Measurements from ENCODE around the gene TNS1.

DNA sequence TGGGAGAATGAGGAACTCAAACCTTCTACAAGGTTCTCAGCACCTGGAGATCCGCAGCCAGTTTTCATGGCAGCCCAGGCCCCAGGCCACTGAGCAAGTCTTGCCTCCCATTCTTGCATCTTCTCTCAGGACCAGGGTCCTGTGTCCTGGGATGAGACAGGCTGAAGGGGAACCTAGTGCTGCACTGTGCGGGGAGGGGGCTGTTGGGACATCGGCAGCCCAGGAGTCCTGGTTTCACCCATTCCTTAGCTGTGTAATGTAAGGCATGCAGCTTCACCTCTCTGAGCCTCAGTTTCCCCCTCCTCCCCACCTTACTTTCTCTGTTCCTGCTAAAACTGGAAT, 43.9 kb downstream of the TNS1 start:
- TF ChIP-seq, protein P1, sequence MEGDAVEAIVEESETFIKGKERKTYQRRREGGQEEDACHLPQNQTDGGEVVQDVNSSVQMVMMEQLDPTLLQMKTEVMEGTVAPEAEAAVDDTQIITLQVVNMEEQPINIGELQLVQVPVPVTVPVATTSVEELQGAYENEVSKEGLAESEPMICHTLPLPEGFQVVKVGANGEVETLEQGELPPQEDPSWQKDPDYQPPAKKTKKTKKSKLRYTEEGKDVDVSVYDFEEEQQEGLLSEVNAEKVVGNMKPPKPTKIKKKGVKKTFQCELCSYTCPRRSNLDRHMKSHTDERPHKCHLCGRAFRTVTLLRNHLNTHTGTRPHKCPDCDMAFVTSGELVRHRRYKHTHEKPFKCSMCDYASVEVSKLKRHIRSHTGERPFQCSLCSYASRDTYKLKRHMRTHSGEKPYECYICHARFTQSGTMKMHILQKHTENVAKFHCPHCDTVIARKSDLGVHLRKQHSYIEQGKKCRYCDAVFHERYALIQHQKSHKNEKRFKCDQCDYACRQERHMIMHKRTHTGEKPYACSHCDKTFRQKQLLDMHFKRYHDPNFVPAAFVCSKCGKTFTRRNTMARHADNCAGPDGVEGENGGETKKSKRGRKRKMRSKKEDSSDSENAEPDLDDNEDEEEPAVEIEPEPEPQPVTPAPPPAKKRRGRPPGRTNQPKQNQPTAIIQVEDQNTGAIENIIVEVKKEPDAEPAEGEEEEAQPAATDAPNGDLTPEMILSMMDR (conservative IDR thresholded peaks at IDR 0.05; ENCODE audit: low read length): no peak
- no peak for TF ChIP-seq EZH2phosphoT487 (IDR thresholded peaks at IDR 0.05; ENCODE audit: borderline replicate concordance)

Data from Loucy (cell line).